ACC112 (cell line): ENCODE measurements around the gene HSPBP1.

Experiments used
- H2AFZ ChIP-seq: fragments of 200-600 bp; sonication (generic); one replicate; pipeline ENCODE4 v1.6.0; 2017; ENCODE audit warnings: antibody characterized with exemption, low read length; ENCODE audit not compliant: unreplicated experiment
- H3K27ac ChIP-seq: fragments of 200-600 bp; sonication (generic); 2 replicates; pipeline ENCODE4 v1.5.1; 2014; ENCODE audit warnings: low read depth, mild to moderate bottlenecking, antibody characterized with exemption, low read length, moderate library complexity
- H3K27me3 ChIP-seq: fragments of 200-600 bp; sonication (generic); 2 replicates; pipeline ENCODE4 v1.6.1; 2014; ENCODE audit warnings: mild to moderate bottlenecking, antibody characterized with exemption, low read length, moderate library complexity, mixed read lengths; ENCODE audit not compliant: insufficient read depth
- H3K36me3 ChIP-seq: fragments of 200-600 bp; sonication (generic); 2 replicates; pipeline ENCODE4 v1.6.1; 2016; ENCODE audit warnings: mild to moderate bottlenecking, antibody characterized with exemption, low read length, moderate library complexity, mixed read lengths; ENCODE audit not compliant: insufficient read depth
- H3K4me1 ChIP-seq: fragments of 200-600 bp; sonication (generic); one replicate; pipeline ENCODE4 v1.6.1; 2016; ENCODE audit warnings: low read length, mixed read lengths; ENCODE audit not compliant: insufficient read depth, unreplicated experiment, control insufficient read depth
- H3K4me3 ChIP-seq: fragments of 200-600 bp; sonication (generic); 2 replicates; pipeline ENCODE4 v1.5.1; 2014; ENCODE audit warnings: mild to moderate bottlenecking, low read depth, low read length
- H3K79me2 ChIP-seq: fragments of 200-600 bp; sonication (generic); one replicate; pipeline ENCODE4 v1.6.0; 2016; ENCODE audit warnings: low read length; ENCODE audit not compliant: control insufficient read depth, unreplicated experiment, insufficient read depth

Gene HSPBP1

DNA sequence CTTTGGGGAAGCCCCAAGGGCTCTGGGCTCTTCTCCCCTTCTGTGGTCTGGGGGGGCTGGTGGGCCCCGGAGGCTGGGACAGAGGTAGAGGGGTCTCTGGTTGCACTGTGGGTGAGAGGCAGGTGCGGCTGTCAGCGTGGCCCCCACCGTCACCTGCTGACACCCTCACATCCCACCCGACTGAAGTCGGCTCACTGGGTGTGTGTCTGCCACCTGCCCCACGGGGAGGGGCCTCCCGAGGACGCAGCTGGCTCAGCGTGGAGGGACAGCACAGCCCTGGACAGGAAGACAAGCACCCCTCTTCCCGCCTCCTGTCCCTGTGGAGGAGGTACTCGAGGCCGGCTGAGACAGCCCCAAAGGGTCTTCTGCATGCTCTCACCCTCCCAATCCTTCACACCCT, 49.1 kb downstream of the HSPBP1 start:
- H3K79me2 ChIP-seq, result no peaks in the 10 kb centered on the region
- no peak overlapping the region for H3K4me3 ChIP-seq
- no peaks in the 10 kb centered on the region for H3K36me3 ChIP-seq
- no peak overlapping the region for H3K27ac ChIP-seq
- no peaks in the 10 kb centered on the region for H3K27me3 ChIP-seq
- no peaks in the 10 kb centered on the region for H3K4me1 ChIP-seq
- no peak overlapping the region for H2AFZ ChIP-seq

DNA sequence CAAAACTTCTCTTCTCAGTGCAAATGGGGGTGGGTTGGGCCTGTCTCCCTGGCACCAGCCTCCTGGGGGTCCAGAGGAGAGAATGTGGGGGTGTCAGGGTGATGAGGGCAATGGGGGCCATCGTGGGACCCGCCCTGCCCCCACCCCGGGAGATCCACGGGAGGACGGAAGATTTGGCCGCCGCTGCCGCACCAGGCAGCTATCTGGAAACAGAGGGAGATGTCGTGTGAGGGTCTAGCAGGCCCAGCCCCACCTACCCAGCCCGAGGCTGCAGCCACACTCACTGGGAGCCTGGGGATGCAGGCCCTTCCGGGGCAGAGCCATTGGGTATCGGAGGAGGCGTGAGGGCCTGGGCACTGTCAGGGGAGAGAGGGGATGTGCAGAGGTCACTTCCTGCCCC, 49.6 kb downstream of the HSPBP1 start:
- Histone ChIP-seq H3K4me1 (no peaks in the 10 kb centered on the region), H3K27me3 (no peaks in the 10 kb centered on the region), H3K79me2 (no peaks in the 10 kb centered on the region), H3K27ac (no peak overlapping the region), H3K36me3 (no peaks in the 10 kb centered on the region), H3K4me3 (no peak overlapping the region), H2AFZ (no peak overlapping the region)

DNA sequence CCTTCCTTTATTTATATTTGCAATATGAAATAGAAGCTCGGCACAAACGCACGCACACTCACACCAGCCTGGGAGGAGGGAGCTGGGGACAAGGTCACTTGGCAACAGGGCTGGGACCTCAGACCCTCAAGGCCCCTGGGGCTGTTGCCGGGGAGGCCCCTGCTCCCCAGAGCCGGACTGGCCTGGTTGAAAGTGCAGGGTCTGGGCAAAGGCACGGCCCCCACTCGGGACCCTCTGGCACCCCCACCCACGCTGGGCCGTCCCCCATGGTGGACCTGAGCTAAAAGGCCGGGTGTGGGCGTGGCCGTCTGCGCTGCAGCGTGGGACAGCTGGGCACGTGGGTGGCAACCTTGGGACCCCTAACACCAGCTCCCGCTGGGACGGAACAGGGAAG, 50.1 kb downstream of the HSPBP1 start:
- Histone ChIP-seq H3K36me3 (no peaks in the 10 kb centered on the region), H3K79me2 (no peaks in the 10 kb centered on the region), H3K27me3 (no peaks in the 10 kb centered on the region), H3K27ac (no peak overlapping the region), H2AFZ (no peak overlapping the region), H3K4me1 (no peaks in the 10 kb centered on the region), H3K4me3 (no peak overlapping the region)

DNA sequence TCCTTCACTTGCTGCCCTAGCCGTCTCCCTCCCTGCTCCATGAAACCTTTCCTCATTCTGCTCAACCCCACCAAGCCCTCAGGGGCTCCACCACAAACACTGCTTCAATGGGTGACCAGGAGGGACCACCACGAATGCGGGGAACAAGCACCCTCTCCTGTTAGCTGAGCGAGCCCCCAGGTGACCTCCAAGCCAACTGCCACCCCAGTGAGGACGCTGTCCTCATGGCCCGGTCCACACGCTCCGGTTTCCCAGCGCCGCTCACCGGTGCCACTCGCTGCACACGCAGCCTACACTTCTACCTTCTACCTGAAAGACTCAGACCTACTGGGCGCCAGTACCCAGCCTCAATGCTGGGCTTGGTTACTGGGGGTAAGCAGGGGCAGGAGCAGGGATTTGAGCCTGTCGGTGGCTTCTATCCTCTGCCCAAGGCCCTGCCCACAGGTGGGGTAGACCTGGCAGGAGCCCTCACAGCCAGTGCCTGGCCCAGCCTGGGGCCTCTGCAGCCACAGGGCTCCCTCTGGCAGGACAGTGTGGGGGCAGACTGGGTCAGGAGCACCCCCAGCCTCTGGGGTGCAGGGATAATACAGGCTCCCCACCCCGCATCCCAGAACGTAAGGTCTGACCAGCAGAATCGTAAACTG, 50.6 kb downstream of the HSPBP1 start:
- no peak overlapping the region for H3K27ac ChIP-seq
- H3K4me3 ChIP-seq, result no peak overlapping the region
- no peaks in the 10 kb centered on the region for H3K27me3 ChIP-seq
- no peak overlapping the region for H2AFZ ChIP-seq
- no peaks in the 10 kb centered on the region for H3K36me3 ChIP-seq
- no peaks in the 10 kb centered on the region for H3K4me1 ChIP-seq
- no peaks in the 10 kb centered on the region for H3K79me2 ChIP-seq

DNA sequence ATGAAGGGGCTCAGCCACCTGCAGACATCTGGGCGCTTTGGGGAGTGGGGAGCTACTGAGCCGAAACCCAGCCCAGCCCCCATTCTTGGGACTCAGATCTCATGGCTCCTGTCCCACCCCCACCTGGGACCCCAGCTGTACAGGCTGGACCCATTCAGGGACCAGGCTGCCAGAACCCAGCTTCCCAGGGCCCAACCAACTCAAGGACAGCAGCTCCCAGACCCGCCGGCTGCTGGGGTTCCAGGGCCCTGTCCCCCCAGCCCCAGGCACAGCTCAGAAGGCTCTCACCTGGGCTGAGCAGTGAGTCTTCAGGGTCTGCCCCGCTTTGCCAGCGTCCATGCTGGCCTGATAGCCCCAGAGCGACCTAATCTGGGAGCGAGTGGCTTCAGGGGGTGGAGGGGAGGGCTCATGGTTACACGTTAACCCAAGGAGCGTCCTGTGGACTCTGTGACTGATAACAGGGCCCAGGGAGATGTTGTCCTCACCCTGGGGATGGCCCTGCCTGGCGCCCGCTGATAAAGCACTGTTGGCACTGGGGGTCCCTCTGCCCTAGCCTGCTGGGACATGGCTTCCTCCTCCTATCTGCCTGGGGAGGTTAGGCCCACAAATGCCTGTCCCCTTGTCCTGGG, 51.4 kb downstream of the HSPBP1 start, which contains the start of gene TMEM86B:
Gene TMEM86B, minus strand, starts transcription at position 361 of the 629 bp plus-strand sequence. Its CDS starts 22 bp downstream, at position 339.
- no peaks in the 10 kb centered on the region for H3K36me3 ChIP-seq
- H3K27me3 ChIP-seq, result no peaks in the 10 kb centered on the region
- no peak within 1 kb of the TSS for H2AFZ ChIP-seq
- no peaks in the 10 kb centered on the region for H3K79me2 ChIP-seq
- no peak within 1 kb of the TSS for H3K27ac ChIP-seq
- no peaks in the 10 kb centered on the region for H3K4me1 ChIP-seq
- H3K4me3 ChIP-seq, result no peak within 1 kb of the TSS

DNA sequence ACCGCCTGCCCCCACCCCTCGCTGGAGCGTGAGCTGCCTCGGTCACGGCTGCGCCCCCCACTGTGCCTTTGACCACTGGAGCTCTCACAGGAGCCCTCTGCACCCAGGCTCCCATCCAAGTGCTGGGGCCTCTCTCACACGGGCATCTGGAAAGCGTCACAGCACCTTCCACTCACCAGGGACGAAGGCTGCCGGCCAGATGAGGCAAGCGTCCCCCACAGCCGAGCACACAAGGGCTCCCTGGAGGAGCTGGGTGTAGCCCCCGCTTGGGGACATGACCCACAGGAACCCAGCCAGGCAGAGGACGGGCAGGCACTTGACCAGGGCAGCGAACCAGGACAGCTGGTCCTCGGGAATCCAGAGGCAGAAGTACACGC, 51.9 kb downstream of the HSPBP1 start:
- no peak overlapping the region for H2AFZ ChIP-seq
- H3K27me3 ChIP-seq, result no peaks in the 10 kb centered on the region
- no peaks in the 10 kb centered on the region for H3K36me3 ChIP-seq
- H3K27ac ChIP-seq, result no peak overlapping the region
- no peak overlapping the region for H3K4me3 ChIP-seq
- H3K79me2 ChIP-seq, result no peaks in the 10 kb centered on the region
- H3K4me1 ChIP-seq, result no peaks in the 10 kb centered on the region

DNA sequence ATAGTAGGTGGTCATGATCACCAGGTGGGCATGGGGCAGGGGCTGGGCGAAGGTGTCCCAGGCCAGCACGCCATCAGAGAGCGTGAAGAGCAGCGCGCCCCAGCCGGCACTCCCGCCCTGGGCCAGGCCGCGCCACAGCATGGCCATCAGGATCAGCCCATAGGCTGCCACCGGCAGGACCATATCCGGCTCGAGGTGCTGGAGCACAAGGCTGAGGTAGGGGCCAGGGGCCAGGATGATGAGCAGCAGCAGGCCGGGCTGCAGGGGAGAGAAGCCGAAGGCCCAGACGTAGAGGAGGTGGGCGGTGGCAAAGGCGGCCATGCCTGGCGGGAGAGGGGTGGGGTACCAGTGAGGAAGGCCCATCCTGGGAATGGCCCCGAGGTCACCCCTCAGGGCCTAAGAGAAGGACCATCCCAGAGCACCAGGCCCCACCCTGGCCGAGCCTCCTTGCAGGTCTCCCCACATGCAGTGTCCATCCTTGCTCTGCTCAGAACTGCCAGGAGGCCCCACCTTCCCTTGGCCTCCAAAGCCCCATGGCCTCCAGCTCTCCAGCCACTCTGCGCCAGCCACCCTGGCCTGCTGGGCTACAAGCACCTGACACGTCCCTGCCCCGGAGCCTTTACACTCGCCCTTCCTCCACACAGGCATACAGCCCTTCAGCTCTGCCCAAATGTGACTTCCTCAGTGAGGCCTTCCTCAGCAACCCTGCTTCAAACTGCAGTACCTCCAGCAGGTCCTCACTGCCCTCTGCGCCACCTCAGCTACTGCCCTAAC, 52.5 kb downstream of the HSPBP1 start:
- H3K36me3 ChIP-seq, result no peaks in the 10 kb centered on the region
- H2AFZ ChIP-seq, result no peak overlapping the region
- no peak overlapping the region for H3K4me3 ChIP-seq
- H3K27me3 ChIP-seq, result no peaks in the 10 kb centered on the region
- H3K27ac ChIP-seq, result no peak overlapping the region
- no peaks in the 10 kb centered on the region for H3K4me1 ChIP-seq
- H3K79me2 ChIP-seq, result no peaks in the 10 kb centered on the region

DNA sequence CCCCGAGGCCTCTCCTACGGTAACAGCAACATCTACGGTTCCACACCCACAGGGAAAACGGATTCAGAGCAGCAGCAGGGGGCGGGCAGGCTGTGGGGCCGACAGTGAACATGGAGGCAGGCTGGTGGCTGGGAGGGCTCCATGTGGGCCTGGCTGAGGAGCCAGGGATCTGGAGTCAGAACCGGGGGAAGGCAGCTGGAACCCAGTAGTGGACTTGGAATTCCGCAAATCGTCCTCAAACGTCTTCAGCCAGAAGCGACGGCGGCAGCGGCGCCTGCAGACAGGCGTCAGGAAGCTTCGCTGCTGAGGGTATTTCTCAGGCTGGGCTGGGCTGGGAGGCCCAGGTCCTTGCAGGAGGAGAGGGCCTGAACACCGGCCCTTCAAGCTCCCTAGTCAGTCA, 53.1 kb downstream of the HSPBP1 start:
- Histone ChIP-seq H3K27me3 (no peaks in the 10 kb centered on the region), H3K36me3 (no peaks in the 10 kb centered on the region), H2AFZ (no peak overlapping the region), H3K4me1 (no peaks in the 10 kb centered on the region), H3K4me3 (no peak overlapping the region), H3K79me2 (no peaks in the 10 kb centered on the region), H3K27ac (no peak overlapping the region)

DNA sequence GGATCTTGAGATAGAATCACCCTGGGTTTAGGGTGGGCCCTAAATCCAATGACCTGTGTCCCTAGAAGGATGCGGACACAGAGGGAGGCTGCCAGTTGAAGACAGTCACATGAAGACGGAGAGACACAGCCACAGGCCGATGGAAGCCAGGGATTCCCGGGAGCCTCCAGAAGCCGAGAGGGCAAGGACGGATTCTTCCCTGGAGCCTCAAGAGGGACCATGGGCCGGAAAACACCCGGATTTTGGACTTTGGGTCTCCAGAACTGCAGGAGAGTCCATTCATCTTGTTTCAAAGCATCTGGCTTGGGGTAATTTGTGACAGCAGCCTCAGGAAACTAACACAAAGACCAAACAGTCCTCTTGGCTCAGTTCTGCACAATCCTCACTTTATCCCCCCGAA, 53.6 kb downstream of the HSPBP1 start:
- no peak overlapping the region for H2AFZ ChIP-seq
- H3K27ac ChIP-seq, result no peak overlapping the region
- no peaks in the 10 kb centered on the region for H3K36me3 ChIP-seq
- H3K4me3 ChIP-seq, result no peak overlapping the region
- H3K79me2 ChIP-seq, result no peaks in the 10 kb centered on the region
- H3K4me1 ChIP-seq, result no peaks in the 10 kb centered on the region
- no peaks in the 10 kb centered on the region for H3K27me3 ChIP-seq

DNA sequence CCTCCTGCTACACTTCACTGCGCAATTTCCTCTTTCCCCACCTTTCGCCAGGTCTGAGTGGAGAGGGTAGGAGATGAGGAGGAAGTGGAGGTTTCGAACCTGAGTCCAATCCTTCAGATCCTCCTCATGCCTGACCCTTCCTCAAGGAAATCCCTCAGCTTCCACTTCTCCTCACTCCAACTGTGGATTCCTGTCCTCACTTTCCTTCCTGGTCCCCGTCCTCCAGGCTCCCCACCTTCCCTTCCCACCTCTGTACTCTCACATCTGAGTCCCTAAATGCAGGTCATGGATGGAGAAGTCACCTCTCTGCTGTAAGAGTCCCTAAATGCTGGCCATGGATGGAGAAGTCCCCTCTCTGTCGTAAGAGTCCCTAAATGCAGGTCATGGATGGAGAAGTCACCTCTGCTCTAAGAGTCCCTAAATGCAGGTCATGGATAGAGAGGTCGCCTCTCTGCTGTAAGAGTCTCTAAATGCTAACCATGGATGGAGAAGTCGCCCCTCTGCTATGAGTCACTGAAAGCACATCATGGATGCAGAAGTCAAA, 54.4 kb downstream of the HSPBP1 start:
- Histone ChIP-seq H3K36me3 (no peaks in the 10 kb centered on the region), H2AFZ (no peak overlapping the region), H3K27me3 (no peaks in the 10 kb centered on the region), H3K4me1 (no peaks in the 10 kb centered on the region), H3K4me3 (no peak overlapping the region), H3K27ac (no peak overlapping the region), H3K79me2 (no peaks in the 10 kb centered on the region)
